Type B pancreatic cell (in vitro differentiated cells): ENCODE results near the gene GPR65. TPM values are rescaled to one million over a fixed set of nuclear protein-coding genes. Genes with fewer than 3 reads are reported as not detected.

ENCODE experiments used
- DNase-seq: peaks from one replicate; pipeline ENCODE4 v3.0.0; 2021; ENCODE audit warnings: mixed read lengths; ENCODE audit not compliant: unreplicated experiment; ENCODE audit errors: extremely low spot score
- H3K27ac Mint-ChIP-seq: 2 replicates; pipeline ENCODE4 v1.8.0; 2021; ENCODE audit warnings: mild to moderate bottlenecking, mixed read lengths
- H3K27me3 Mint-ChIP-seq: 2 replicates; pipeline ENCODE4 v1.8.0; 2021; ENCODE audit warnings: mixed read lengths
- H3K36me3 Mint-ChIP-seq: 2 replicates; pipeline ENCODE4 v1.8.0; 2021; ENCODE audit warnings: mixed read lengths
- H3K4me1 Mint-ChIP-seq: one replicate; pipeline ENCODE4 v1.8.0; 2021; ENCODE audit warnings: mixed read lengths; ENCODE audit not compliant: unreplicated experiment
- H3K4me3 Mint-ChIP-seq: 2 replicates; pipeline ENCODE4 v1.8.0; 2021; ENCODE audit warnings: mild to moderate bottlenecking, mixed read lengths
- H3K9me3 Mint-ChIP-seq: 2 replicates; pipeline ENCODE4 v1.8.0; 2021; ENCODE audit warnings: mixed read lengths
- CTCF ChIP-seq: fragments of 200-600 bp; sonication (generic); conservative IDR thresholded peaks from 2 replicates; pipeline ENCODE4 v1.5.0; 2021; ENCODE audit warnings: antibody characterized with exemption, mild to moderate bottlenecking
- total RNA-seq: library from RNA; stranded (reverse); gene quantifications from 2 replicates; pipeline ENCODE4 v1.2.1, GENCODE V29; 2021; ENCODE audit warnings: low replicate concordance

The GPR65 gene
- total RNA-seq, 1 donor from 2014 or later = not detected

GRCh38 chr14:88030892-88031291, 26.0 kb downstream of the GPR65 start:
- Mint-ChIP-seq H3K27me3 (peaks cover 3% of the 10 kb centered on the region), H3K4me3 (no peak overlapping the region), H3K36me3 (no peaks in the 10 kb centered on the region), H3K4me1 (peaks cover 1% of the 10 kb centered on the region), H3K9me3 (no peaks in the 10 kb centered on the region), H3K27ac (no peak overlapping the region)
- DNase-seq = no peak
- no peak for TF ChIP-seq CTCF

DNA sequence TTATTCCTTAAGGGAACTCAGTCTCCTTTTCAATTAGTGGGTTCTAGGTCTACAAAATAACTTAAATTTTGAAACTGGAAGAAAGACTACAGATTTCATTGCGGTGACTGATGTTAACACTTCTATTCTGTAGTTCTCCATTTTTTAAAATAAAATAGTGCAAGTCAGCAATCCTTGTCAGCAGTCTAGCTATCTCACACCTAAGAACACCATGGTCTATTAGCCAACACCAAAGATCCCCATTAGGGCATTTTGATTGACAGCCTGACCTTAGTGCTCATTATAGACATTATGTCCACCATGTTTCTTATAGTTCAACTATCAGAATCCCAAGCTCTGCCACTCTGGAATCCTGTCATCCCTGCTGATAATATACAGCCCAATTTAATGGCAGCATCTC, 27.4 kb downstream of the GPR65 start:
- no peak for DNase-seq
- TF ChIP-seq CTCF = no peak
- Mint-ChIP-seq H3K4me3 (no peak overlapping the region), H3K4me1 (no peaks in the 10 kb centered on the region), H3K27ac (no peak overlapping the region), H3K9me3 (no peaks in the 10 kb centered on the region), H3K36me3 (no peaks in the 10 kb centered on the region), H3K27me3 (peaks cover 3% of the 10 kb centered on the region)

DNA sequence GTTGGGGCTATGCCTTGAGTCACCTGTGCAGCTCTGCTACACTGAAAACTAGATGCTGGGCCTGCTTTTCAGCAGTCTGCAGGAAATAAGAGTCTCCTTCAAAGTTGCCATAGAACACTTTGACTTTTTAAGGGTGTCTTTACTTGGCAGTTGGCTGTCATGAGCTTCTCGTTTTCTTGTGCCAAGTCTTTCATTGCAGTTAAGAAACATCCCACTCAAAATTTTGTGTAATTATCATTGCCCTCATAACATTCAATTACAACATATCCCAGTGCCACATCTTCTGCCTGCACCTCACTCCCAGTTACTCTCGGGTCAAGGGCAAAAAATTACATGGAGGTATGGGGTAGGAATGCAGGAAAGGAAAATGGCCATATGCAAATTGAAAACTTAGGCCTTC, 29.1 kb downstream of the GPR65 start:
- H3K36me3 Mint-ChIP-seq = no peaks in the 10 kb centered on the region
- peaks cover 4% of the 10 kb centered on the region for H3K9me3 Mint-ChIP-seq
- no peaks in the 10 kb centered on the region for H3K4me1 Mint-ChIP-seq
- peaks cover 5% of the 10 kb centered on the region for H3K27me3 Mint-ChIP-seq
- H3K27ac Mint-ChIP-seq = no peak overlapping the region
- no peak for TF ChIP-seq CTCF
- no peak overlapping the region for H3K4me3 Mint-ChIP-seq
- DNase-seq = no peak

GRCh38 chr14:88036422-88036821, 31.5 kb downstream of the GPR65 start:
- peaks cover 4% of the 10 kb centered on the region for H3K9me3 Mint-ChIP-seq
- TF ChIP-seq CTCF = no peak
- H3K27ac Mint-ChIP-seq = no peak overlapping the region
- H3K36me3 Mint-ChIP-seq = no peaks in the 10 kb centered on the region
- DNase-seq = no peak
- no peaks in the 10 kb centered on the region for H3K4me1 Mint-ChIP-seq
- peaks cover 5% of the 10 kb centered on the region for H3K27me3 Mint-ChIP-seq
- no peak overlapping the region for H3K4me3 Mint-ChIP-seq

GRCh38 chr14:88037325-88037724, 32.4 kb downstream of the GPR65 start:
- Mint-ChIP-seq H3K27ac (no peak overlapping the region), H3K9me3 (peaks cover 4% of the 10 kb centered on the region), H3K4me1 (no peaks in the 10 kb centered on the region), H3K36me3 (no peaks in the 10 kb centered on the region), H3K27me3 (peaks cover 5% of the 10 kb centered on the region), H3K4me3 (no peak overlapping the region)
- no peak for DNase-seq
- no peak for TF ChIP-seq CTCF

DNA sequence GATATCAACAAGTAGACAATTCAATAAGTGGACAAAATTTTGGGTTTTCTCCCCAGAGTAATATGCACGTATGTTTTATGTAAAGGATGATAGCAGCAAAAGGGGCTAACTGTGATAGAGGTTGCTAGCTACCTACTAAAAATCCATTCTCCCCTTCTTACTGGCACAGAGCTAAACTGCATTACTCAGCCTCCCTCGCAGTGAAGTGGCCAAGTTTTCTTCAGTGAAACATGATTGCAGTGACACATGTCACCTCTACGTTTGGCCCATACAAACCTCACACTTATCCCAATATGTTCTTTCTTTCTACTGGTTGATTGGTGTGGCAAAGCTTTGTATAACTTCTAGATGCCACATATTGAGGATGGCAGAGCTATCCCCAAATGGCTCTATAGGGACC, 34.3 kb downstream of the GPR65 start:
- no peaks in the 10 kb centered on the region for H3K4me1 Mint-ChIP-seq
- TF ChIP-seq CTCF = no peak
- H3K27me3 Mint-ChIP-seq = peaks cover 5% of the 10 kb centered on the region
- no peak overlapping the region for H3K4me3 Mint-ChIP-seq
- peaks cover 4% of the 10 kb centered on the region for H3K9me3 Mint-ChIP-seq
- H3K36me3 Mint-ChIP-seq = no peaks in the 10 kb centered on the region
- DNase-seq = no peak
- H3K27ac Mint-ChIP-seq = no peak overlapping the region
